ENCODE results near the gene RNASE7.
"Not testable (repeated sequence)": the region's sequence is repeated elsewhere in the genome, so short reads cannot be mapped to it uniquely, and the experiment has no call there.

Gene RNASE7, protein sequence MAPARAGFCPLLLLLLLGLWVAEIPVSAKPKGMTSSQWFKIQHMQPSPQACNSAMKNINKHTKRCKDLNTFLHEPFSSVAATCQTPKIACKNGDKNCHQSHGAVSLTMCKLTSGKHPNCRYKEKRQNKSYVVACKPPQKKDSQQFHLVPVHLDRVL

DNA sequence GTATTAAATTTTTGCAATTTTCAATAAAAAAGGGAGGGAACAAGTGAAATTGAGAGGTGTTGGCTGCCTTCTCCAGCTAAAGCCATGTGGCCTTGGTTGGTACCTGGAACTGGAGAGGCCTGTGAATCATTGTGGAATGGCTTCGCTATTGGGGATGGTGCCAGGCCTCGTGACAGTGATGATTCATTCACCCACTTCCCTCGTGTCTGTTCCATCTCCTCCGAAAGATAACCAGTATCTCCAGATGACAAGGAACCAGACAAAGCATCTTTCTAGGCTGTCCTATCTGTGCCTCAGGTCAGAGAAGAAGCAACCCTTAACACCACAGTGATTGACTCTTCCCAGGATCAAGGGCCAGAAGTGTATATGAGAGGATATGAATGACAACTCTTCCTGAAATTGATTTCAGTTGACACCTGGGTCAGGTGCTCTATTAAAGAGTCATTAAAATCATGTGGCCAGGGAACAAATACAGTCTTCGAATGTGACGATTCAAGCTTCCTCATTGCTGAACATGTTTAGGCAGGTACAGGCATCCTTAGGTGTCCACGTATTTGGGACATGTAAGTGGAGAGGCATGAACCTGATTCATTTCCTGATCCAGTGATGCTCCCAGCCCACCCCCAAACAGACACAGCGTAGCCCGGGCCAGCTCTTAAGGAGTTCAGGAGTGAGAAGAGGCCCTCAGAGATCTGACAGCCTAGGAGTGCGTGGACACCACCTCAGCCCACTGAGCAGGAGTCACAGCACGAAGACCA, at the start of gene RNASE7:
RNASE7 (plus strand) TSS at position 687 of the 758 bp plus-strand sequence. CDS start 631 bp downstream, outside the sequence.
- peaks cover 41% of the 10 kb centered on the region for H3K27me3 Mint-ChIP-seq
- no peak within 1 kb of the TSS for H3K27ac Mint-ChIP-seq
- H3K4me3 Mint-ChIP-seq = no peak within 1 kb of the TSS
- ATAC-seq = no peak
- H3K9me3 Mint-ChIP-seq = no peaks in the 10 kb centered on the region
- no peaks in the 10 kb centered on the region for H3K4me1 Mint-ChIP-seq
- no peaks in the 10 kb centered on the region for H3K36me3 Mint-ChIP-seq

DNA sequence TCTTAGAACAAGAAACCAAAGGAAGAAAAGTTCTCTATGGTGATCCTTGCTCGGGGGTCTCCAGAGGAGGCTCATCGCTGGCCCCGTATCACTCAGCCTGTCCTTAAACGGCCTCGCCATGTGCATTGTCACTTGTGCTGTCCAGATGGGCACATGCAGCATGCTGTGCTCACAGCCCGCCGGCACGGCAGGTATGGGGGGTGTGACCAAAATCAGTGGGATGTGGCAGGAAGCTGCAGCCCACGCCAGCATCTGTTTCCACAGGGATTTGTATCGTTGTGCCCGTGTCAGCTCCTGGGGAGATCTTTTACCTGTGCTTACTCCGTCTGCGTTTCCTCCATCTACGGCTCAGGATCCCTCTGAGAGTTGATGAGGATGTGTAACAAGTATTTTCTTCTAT, 45.6 kb upstream of the RNASE7 start:
- no peaks in the 10 kb centered on the region for H3K27me3 Mint-ChIP-seq
- H3K4me3 Mint-ChIP-seq = no peak overlapping the region
- H3K4me1 Mint-ChIP-seq = peaks cover 6% of the 10 kb centered on the region
- no peaks in the 10 kb centered on the region for H3K9me3 Mint-ChIP-seq
- no peak overlapping the region for H3K27ac Mint-ChIP-seq
- peaks cover 50% of the 10 kb centered on the region for H3K36me3 Mint-ChIP-seq
- ATAC-seq = no peak

DNA sequence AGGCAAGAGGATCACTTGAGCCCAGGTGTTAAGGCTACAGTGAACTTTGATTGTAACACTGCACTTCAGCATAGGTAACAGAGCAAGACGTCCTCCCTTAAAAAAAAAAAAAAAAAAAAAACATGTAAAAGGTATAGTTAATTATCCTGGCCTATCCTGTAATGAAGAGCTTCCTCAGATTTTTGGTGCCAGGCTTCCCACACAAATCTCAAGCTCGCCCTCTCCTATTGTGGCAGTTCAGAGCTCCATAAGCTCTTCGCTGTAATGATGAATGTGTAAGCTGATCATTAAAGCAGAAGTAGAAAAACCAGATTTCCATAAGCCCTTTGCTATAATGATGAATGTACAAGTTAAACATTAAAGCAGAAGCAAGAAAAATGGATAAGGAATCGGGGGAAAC, 45.0 kb upstream of the RNASE7 start:
- Mint-ChIP-seq H3K27ac (no peak overlapping the region), H3K4me3 (no peak overlapping the region), H3K4me1 (peaks cover under 1% of the 10 kb centered on the region), H3K27me3 (no peaks in the 10 kb centered on the region), H3K9me3 (no peaks in the 10 kb centered on the region), H3K36me3 (peaks cover 44% of the 10 kb centered on the region)
- no peak for ATAC-seq

DNA sequence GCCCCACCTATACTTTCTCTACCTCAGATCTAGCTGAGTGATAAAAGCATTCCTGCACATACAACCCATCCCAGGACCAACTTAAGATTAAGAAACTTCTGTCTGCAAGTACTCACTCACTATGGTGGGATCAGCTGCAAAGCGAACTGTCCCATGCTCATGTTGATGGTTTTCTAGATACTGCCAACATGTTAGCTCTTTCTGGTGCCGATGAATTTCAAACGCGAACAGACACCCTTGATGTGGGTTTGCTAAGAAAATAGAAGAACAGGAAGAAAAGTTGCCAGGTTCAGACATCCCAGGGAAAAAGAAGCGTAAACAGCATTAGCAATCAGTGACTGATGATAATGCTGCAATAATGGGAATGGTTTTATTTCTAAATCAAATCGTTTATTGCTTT, 44.6 kb upstream of the RNASE7 start:
- no peaks in the 10 kb centered on the region for H3K4me1 Mint-ChIP-seq
- no peak overlapping the region for H3K27ac Mint-ChIP-seq
- H3K27me3 Mint-ChIP-seq = no peaks in the 10 kb centered on the region
- H3K36me3 Mint-ChIP-seq = peaks cover 43% of the 10 kb centered on the region
- ATAC-seq = no peak
- no peak overlapping the region for H3K4me3 Mint-ChIP-seq
- H3K9me3 Mint-ChIP-seq = no peaks in the 10 kb centered on the region

DNA sequence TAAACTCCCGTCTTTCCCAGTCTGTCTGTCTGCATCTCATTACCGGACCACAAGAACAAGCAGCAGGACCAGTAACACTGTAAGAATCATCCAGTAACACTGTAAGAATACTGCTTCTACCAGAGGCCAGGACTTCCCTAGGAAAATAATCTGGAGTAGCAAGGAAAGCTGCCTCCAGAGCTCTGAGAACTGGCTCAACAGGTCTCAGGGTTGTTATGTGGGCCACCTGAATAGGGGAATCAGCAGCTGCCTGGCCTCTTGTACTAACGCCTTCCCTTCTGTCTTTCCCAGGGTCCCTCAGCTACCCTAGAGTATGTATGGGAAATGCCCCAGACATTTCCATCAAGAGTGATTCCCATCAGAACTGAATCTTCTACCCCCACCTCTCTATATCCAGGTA, 44.0 kb upstream of the RNASE7 start:
- H3K4me3 Mint-ChIP-seq = no peak overlapping the region
- no peak for ATAC-seq
- H3K27me3 Mint-ChIP-seq = no peaks in the 10 kb centered on the region
- no peak overlapping the region for H3K27ac Mint-ChIP-seq
- peaks cover 40% of the 10 kb centered on the region for H3K36me3 Mint-ChIP-seq
- H3K4me1 Mint-ChIP-seq = no peaks in the 10 kb centered on the region
- H3K9me3 Mint-ChIP-seq = no peaks in the 10 kb centered on the region

DNA sequence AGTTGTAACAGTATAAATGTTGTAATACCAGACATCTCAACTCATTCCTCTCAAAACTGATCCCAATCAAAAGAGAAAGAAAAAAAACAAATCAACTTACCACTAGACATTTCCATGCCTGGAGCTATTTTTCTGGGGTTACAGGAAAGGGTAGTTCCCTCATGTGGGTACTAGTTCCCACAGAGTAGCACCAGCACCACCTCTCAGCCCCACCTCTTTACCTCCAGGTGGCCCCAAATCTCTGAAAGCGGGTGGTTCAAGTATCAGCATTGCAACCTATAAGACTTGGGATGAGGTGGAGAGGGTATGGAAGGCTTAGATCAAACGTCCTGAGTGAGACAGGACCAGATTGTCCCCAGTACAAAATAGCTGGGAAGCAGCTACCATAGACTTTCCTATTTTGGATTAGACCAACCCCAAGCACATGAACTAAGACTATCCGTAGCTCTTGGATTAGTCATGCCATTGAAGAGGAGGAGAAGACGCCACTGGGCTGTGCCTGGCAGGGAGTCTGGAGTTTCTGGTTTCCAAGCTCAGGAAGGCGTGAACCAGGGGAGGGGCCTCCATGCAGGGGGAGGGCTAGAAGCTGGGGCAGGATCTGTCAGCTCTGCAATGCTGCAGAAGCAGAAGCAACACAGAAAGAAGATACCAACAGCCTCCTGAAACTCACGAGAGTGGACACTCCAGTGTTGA, 43.3 kb upstream of the RNASE7 start, which contains the start of gene SLC39A2:
SLC39A2 (plus strand) TSS at position 620 of the 693 bp plus-strand sequence. CDS start 154 bp downstream, outside the sequence.
- H3K27ac Mint-ChIP-seq = no peak within 1 kb of the TSS
- peaks cover 35% of the 10 kb centered on the region for H3K36me3 Mint-ChIP-seq
- H3K9me3 Mint-ChIP-seq = no peaks in the 10 kb centered on the region
- no peaks in the 10 kb centered on the region for H3K27me3 Mint-ChIP-seq
- H3K4me1 Mint-ChIP-seq = no peaks in the 10 kb centered on the region
- ATAC-seq = peak; percentile 20
- H3K4me3 Mint-ChIP-seq = no peak within 1 kb of the TSS

DNA sequence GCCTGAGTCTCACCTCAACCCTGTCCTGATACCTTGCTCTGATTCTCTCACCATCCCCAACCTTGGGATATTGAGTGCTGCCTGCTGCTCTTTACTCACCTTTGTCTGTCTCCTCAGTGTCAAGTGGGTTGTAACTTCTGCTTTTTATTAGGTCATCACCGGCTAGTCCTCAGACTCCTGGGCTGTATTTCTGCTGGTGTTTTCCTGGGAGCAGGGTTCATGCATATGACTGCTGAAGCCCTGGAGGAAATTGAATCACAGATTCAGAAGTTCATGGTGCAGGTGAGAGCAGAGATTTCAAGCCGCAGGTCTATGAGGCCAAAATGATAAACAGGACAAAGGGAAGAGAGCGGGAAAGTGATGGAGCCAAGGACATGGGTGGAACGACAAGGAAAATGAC, 42.6 kb upstream of the RNASE7 start:
- no peak overlapping the region for H3K27ac Mint-ChIP-seq
- no peaks in the 10 kb centered on the region for H3K27me3 Mint-ChIP-seq
- H3K4me3 Mint-ChIP-seq = no peak overlapping the region
- peaks cover 27% of the 10 kb centered on the region for H3K36me3 Mint-ChIP-seq
- H3K4me1 Mint-ChIP-seq = no peaks in the 10 kb centered on the region
- ATAC-seq = peak; percentile 24
- no peaks in the 10 kb centered on the region for H3K9me3 Mint-ChIP-seq

DNA sequence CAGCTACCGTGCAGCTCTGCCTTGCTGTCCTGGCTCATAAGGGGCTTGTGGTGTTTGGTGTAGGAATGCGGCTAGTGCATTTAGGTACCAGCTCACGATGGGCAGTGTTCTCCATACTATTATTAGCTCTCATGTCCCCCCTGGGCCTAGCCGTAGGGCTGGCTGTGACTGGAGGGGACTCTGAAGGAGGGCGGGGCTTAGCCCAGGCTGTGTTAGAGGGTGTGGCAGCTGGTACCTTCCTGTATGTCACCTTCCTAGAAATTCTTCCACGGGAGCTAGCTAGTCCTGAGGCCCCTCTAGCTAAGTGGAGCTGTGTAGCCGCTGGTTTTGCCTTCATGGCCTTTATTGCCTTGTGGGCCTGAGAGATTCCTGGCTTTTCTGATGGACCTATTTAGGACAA, 40.9 kb upstream of the RNASE7 start:
- no peaks in the 10 kb centered on the region for H3K27me3 Mint-ChIP-seq
- no peaks in the 10 kb centered on the region for H3K9me3 Mint-ChIP-seq
- no peak for ATAC-seq
- H3K36me3 Mint-ChIP-seq = peaks cover 11% of the 10 kb centered on the region
- no peak overlapping the region for H3K4me3 Mint-ChIP-seq
- no peak overlapping the region for H3K27ac Mint-ChIP-seq
- no peaks in the 10 kb centered on the region for H3K4me1 Mint-ChIP-seq

DNA sequence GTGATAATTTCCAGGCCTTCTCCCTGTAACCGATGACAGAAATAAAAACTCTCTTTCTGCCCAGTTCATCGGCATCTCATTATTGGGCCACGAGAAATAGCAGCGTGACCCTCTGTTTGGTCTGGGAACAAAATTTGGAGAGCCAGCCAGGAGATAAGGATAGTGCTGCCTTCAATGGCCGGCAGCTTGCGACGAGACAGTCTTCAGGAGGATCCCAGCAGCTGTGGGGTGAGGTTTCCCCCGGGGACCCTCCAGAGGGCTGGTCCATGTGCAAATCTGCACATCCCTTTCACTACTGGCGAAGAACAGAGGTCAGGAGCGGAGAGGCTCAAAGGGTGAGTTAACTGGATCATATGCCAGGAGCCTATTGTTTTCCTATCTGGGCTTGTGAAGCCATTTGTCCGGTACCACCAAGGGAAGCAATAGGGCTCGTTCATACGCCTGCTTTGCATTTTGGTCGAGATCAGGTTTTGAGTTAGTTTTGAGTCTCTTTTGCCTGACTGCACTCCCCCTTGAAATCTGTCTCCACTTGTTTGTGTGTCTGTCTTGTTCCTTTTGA, 38.3 kb upstream of the RNASE7 start:
- no peak for ATAC-seq
- Mint-ChIP-seq H3K27me3 (no peaks in the 10 kb centered on the region), H3K36me3 (no peaks in the 10 kb centered on the region), H3K9me3 (no peaks in the 10 kb centered on the region), H3K27ac (no peak overlapping the region), H3K4me1 (no peaks in the 10 kb centered on the region), H3K4me3 (no peak overlapping the region)

DNA sequence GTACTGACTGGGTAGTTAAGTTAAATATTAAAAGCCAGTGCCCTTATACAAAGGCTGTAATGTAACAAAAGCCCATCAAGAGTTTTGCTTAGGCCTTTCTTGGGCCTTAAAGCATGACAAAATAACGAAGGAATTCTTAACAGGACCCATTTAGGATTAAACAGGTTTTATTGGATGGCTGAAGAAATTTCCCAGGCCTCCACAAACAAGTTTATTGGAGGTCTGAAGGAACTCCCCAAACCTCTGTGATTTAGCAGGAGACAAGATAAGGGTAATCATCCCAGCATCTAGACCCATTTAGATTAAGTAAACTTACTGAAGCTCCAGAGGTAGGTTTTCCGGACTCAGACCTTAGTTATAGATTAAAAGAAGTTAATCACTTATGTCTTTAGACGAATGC, 32.4 kb upstream of the RNASE7 start:
- not testable (repeated sequence) for H3K4me3 Mint-ChIP-seq, ATAC-seq, H3K36me3 Mint-ChIP-seq, H3K4me1 Mint-ChIP-seq, H3K9me3 Mint-ChIP-seq, H3K27ac Mint-ChIP-seq
- H3K27me3 Mint-ChIP-seq = peaks cover 35% of the 10 kb centered on the region

DNA sequence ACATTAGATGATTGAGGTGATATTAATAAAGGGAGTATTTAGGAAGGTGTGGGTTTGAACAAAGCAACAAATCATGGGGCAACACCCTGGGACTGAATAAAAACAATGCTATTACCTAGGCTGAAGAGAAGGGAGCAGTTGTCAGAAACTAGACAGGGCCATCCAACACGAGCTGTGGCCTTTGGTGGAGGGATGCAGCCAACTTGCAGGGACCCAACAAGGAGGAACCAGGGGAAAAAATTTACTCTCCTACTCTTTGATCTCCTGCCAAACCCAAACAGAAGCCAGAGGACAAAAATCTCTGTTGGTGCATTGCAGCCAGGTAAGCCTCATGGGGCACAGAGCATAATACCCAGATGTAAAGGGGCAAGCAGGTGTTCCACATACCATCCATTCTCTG, 31.0 kb upstream of the RNASE7 start:
- no peak overlapping the region for H3K4me3 Mint-ChIP-seq
- no peaks in the 10 kb centered on the region for H3K9me3 Mint-ChIP-seq
- H3K4me1 Mint-ChIP-seq = peaks cover 6% of the 10 kb centered on the region
- H3K27ac Mint-ChIP-seq = no peak overlapping the region
- no peaks in the 10 kb centered on the region for H3K36me3 Mint-ChIP-seq
- peaks cover 35% of the 10 kb centered on the region for H3K27me3 Mint-ChIP-seq
- ATAC-seq = no peak

DNA sequence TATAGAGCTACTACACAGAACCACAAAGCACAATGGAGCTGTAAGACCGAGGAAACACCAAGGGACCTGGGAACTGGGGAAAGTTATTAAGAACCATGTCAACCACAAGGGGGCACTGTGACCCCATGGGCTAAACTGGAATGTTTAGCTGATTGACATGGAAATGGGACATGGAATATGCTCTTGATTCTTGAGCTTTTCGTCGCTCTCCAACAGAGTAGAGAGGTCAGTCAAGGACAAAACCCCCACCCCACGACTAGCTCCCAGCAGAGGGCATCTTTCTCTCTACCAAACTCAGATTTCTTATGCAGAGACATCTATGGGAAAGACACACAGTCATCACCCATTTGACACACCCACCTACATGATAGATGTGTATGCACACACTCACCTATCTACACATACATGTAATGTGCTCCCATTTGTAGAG, 27.4 kb upstream of the RNASE7 start:
- no peaks in the 10 kb centered on the region for H3K9me3 Mint-ChIP-seq
- H3K36me3 Mint-ChIP-seq = no peaks in the 10 kb centered on the region
- peaks cover 6% of the 10 kb centered on the region for H3K4me1 Mint-ChIP-seq
- no peak overlapping the region for H3K4me3 Mint-ChIP-seq
- ATAC-seq = peak; percentile 68
- peaks cover 35% of the 10 kb centered on the region for H3K27me3 Mint-ChIP-seq
- H3K27ac Mint-ChIP-seq = no peak overlapping the region

DNA sequence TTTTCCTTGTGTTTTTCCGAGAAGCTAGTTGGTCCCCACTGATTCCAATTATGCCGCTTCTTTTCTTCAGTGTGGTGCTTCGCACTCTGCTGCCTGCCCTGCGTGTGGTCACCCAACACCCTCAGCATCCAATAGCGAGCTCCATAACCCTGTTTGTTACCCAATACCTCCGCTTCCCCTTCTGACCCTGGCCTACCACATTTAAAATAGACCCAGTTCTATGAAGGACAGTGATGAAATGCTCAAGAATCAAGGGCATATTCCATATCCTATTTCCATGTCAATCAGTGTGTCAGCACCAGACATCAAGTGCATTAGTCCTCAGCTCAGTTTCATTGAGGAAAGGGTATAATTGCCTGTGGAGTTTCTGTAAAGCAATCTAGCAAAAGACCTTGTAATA, 26.9 kb upstream of the RNASE7 start:
- H3K4me1 Mint-ChIP-seq = peaks cover 6% of the 10 kb centered on the region
- peaks cover 35% of the 10 kb centered on the region for H3K27me3 Mint-ChIP-seq
- H3K4me3 Mint-ChIP-seq = no peak overlapping the region
- no peaks in the 10 kb centered on the region for H3K36me3 Mint-ChIP-seq
- H3K27ac Mint-ChIP-seq = no peak overlapping the region
- no peaks in the 10 kb centered on the region for H3K9me3 Mint-ChIP-seq
- ATAC-seq = no peak

DNA sequence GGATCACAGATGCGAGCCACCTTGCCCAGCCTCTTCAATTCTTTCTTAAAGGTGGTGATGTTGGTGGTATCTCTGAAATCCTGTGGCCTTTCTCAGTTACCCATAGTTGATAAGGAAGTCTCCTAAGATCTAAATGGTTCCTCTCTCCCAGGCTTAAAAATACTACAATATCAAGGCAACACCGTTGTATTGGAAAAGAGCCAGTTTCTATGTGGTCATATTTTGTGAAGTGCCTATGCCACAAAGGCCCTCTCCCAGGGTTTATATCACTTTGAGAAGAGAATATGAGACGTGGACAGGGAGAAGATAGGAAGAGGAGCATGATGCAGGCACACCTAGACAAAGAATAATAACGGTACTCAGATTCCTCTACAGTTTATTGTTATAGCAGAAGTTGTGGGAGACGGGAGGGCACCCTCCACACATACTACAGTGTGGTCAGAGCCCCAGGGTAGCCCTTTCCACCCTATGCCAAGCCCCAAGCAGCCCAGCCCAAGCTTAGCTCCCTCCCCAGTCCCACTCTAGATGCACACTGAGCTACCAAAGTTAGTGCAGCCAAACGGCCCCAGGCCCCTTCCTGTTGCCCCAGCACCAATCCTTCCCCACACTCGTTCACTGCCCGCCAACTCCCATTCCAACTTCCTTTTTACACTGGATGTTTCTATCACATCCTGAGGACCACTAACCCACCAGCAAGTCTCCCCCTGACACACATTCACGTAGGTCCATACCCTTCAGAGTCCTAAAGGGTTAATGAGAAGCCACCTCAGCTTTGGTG, 25.6 kb upstream of the RNASE7 start:
- Mint-ChIP-seq H3K9me3 (no peaks in the 10 kb centered on the region), H3K4me3 (no peak overlapping the region), H3K36me3 (no peaks in the 10 kb centered on the region), H3K27me3 (peaks cover 26% of the 10 kb centered on the region), H3K4me1 (peaks cover 6% of the 10 kb centered on the region), H3K27ac (no peak overlapping the region)
- no peak for ATAC-seq
